NCI-H1048 (cell line): Measurements from ENCODE around the gene FCN2.

Experiments
- DNase-seq: peaks from one replicate; lab custom pipeline; 2025; lab: John Stamatoyannopoulos, UW

The FCN2 gene

GRCh38 chr9:134933076-134933659 is 52.6 kb downstream of the FCN2 start:
- no peak for DNase-seq

GRCh38 chr9:134935056-134935640 is 54.5 kb downstream of the FCN2 start:
- DNase-seq = no peak

- DNase-seq = no peak
These were observed 55.2 kb downstream of the FCN2 start for GRCh38 chr9:134935701-134936345.

- no peak for DNase-seq
These were observed 55.9 kb downstream of the FCN2 start for GRCh38 chr9:134936346-134937163.
